Spleen (tissue), 11 donors: Measurements from ENCODE around the gene RPS14. TPM values are rescaled to one million over a fixed set of nuclear protein-coding genes. Genes with fewer than 3 reads are reported as not detected.
A peak's percentile ranks its signal among the peaks of the same experiment; 100 is the strongest.
"Not testable (repeated sequence)": the region's sequence is repeated elsewhere in the genome, so short reads cannot be mapped to it uniquely, and the experiment has no call there.

Experiments used
- DNase-seq: peaks from one replicate; pipeline ENCODE4 v3.0.0-alpha.2; 2020
- H3K27ac ChIP-seq, 8 donors: fragments of 200-600 bp; sonication (generic) in 7 of 8; 1 replicate in 4 of 8; 2 replicates in 4 of 8; pipeline versions ENCODE4 v1.5.0 to v1.8.0; 2016 to 2021; ENCODE audit warnings: inconsistent platforms in 4 of 8, mild to moderate bottlenecking in 4 of 8, moderate library complexity in 1 of 8
- H3K27me3 ChIP-seq, 7 donors: fragments of 200-600 bp; sonication (generic) in 6 of 7; replicated peaks in 1 of 7; 1 replicate in 4 of 7; 2 replicates in 3 of 7; pipeline versions ENCODE4 v1.5.0 to v1.8.0; 2016 to 2021; ENCODE audit warnings: inconsistent platforms in 3 of 7, mild to moderate bottlenecking in 1 of 7
- H3K36me3 ChIP-seq, 6 donors: fragments of 200-600 bp; sonication (generic) in 5 of 6; 1 replicate in 4 of 6; 2 replicates in 2 of 6; pipeline versions ENCODE4 v1.5.0 to v1.8.0; 2016 to 2021; ENCODE audit warnings: inconsistent platforms in 2 of 6
- H3K4me1 ChIP-seq, 6 donors: fragments of 200-600 bp; sonication (generic) in 5 of 6; 1 replicate in 3 of 6; 2 replicates in 3 of 6; pipeline versions ENCODE4 v1.5.0 to v1.8.0; 2016 to 2021; ENCODE audit warnings: inconsistent platforms in 3 of 6
- H3K4me3 ChIP-seq, 8 donors: fragments of 200-600 bp; sonication (generic) in 7 of 8; 1 replicate in 4 of 8; 2 replicates in 4 of 8; pipeline versions ENCODE4 v1.5.0 to v1.8.0; 2016 to 2021; ENCODE audit warnings: inconsistent platforms in 4 of 8, mild to moderate bottlenecking in 4 of 8, moderate library complexity in 2 of 8
- H3K9me3 ChIP-seq, 8 donors: fragments of 200-600 bp; sonication (generic) in 7 of 8; 1 replicate in 4 of 8; 2 replicates in 4 of 8; pipeline versions ENCODE4 v1.5.0 to v1.8.0; 2016 to 2021; ENCODE audit warnings: inconsistent platforms in 4 of 8
- CTCF ChIP-seq, 11 experiments: fragments of 200-600 bp in 7 of 11; fragments of 450-650 bp in 4 of 11; sonication (generic) in 4 of 11; IDR thresholded peaks in 8 of 11; conservative IDR thresholded peaks in 3 of 11; 1 replicate in 7 of 11; 2 replicates in 4 of 11; pipeline versions ENCODE4 v1.4.0 to v1.8.0; 2016 to 2021; ENCODE audit warnings: antibody characterized with exemption in 11 of 11, inconsistent platforms in 4 of 11, mild to moderate bottlenecking in 1 of 11
- POLR2A ChIP-seq, 3 donors: fragments of 450-650 bp; IDR thresholded peaks; one replicate each; pipeline ENCODE4 v1.5.1; 2017; ENCODE audit warnings: antibody characterized with exemption in 3 of 3, mild to moderate bottlenecking in 1 of 3
- POLR2AphosphoS5 ChIP-seq, 3 donors: sonication (generic); formaldehyde crosslinking; IDR thresholded peaks; one replicate each; pipeline ENCODE4 v1.5.1; 2017; ENCODE audit warnings: antibody characterized with exemption in 3 of 3
- WGBS, 5 donors: extraction: QIAGEN DNeasy Blood & Tissue Kit in 3 of 5; methylation state at CpG; one replicate each; pipeline versions ENCODE4 v1.1.5 to v1.1.7; 2013 to 2018; 5-methylcytosine and 5-hydroxymethylcytosine counted together
- intact Hi-C: fragments of 100-400 bp; cut with DNase I; formaldehyde crosslinking; loops from one replicate; pipeline ENCODE4 v1.15.0; 2023; ENCODE audit warnings: low total_unique reads
- polyA plus RNA-seq, 3 donors: library from polyadenylated mRNA; stranded (reverse); fragments of 200-250 nt; gene quantifications; one replicate each; pipeline ENCODE4 v1.2.1, GENCODE V29; 2013
- total RNA-seq, 7 donors: library from RNA; depleted of rRNA in 3 of 7; stranded (reverse); fragments of >200 nt in 3 of 7; fragmentation: NEBNext Ultra II Directional in 4 of 7; extraction: Animal tissue kit (Norgen Biotek cat#: 25700) in 4 of 7; gene quantifications; one replicate each; pipeline versions ENCODE4 v1.1.0 to v1.2.1, GENCODE V29; 2016 to 2021
- donor health status: healthy with polysubstance abuse.
- donor health status: DM: no; HTN: no; CAD: no; lungs with moderate emphysema.
- donor health status: DM: no; HTN: no; CAD: no.
- donor health status: Bipolar disorder and iron deficiency.
- donor health status: healthy.
- donor health status: DM: no; HTN: no; CAD: no.
- donor health status: DM: yes; HTN: yes; CAD: no.

RPS14 gene
- total and polyA plus RNA-seq, 10 donors: 1,801 to 8,400 (median 2,426) TPM

- H3K27me3 ChIP-seq: peaks cover 0 to 9% (median 0%) of the 10 kb centered on the region in 7 donors
- WGBS, 5 donors: 88 to 100% (median 94%) methylated on average over 1 to 6 of the region's 6 CpGs
- TF ChIP-seq CTCF (IDR thresholded peaks at IDR 0.05 in 8 of 11, conservative IDR thresholded peaks at IDR 0.05 in 3 of 11) (no peak), POLR2AphosphoS5 (IDR thresholded peaks at IDR 0.05) (no peak), POLR2A (IDR thresholded peaks at IDR 0.05) (no peak)
- intact Hi-C loops: no loop called here
- H3K4me3 ChIP-seq: no peak overlapping the region
- no peaks in the 10 kb centered on the region for H3K36me3 ChIP-seq
- no peaks in the 10 kb centered on the region for H3K9me3 ChIP-seq
- DNase-seq: no peak
- H3K4me1 ChIP-seq: peaks cover 4 to 56% (median 22%) of the 10 kb centered on the region in 6 donors
- no peak overlapping the region for H3K27ac ChIP-seq
These were observed 32.1 kb upstream of the RPS14 start for GRCh38 chr5:150481708-150481965.

- Histone ChIP-seq H3K9me3 (no peaks in the 10 kb centered on the region), H3K27me3 (no peaks in the 10 kb centered on the region), H3K36me3 (no peaks in the 10 kb centered on the region), H3K4me3 (no peak overlapping the region), H3K27ac (peak overlapping the region in 5 of 8 donors; percentile 81 to 90 (median 88)), H3K4me1 (peaks cover 0 to 62% (median 24%) of the 10 kb centered on the region in 6 donors)
- TF ChIP-seq CTCF (IDR thresholded peaks at IDR 0.05 in 8 of 11, conservative IDR thresholded peaks at IDR 0.05 in 3 of 11) (no peak), POLR2AphosphoS5 (IDR thresholded peaks at IDR 0.05) (no peak), POLR2A (IDR thresholded peaks at IDR 0.05) (no peak)
- WGBS, 5 donors: 57 to 77% (median 69%) methylated on average over 2 of the region's 2 CpGs
- intact Hi-C loops: no loop called here
- DNase-seq: no peak
These were observed 29.9 kb upstream of the RPS14 start for GRCh38 chr5:150479416-150479815.

DNA sequence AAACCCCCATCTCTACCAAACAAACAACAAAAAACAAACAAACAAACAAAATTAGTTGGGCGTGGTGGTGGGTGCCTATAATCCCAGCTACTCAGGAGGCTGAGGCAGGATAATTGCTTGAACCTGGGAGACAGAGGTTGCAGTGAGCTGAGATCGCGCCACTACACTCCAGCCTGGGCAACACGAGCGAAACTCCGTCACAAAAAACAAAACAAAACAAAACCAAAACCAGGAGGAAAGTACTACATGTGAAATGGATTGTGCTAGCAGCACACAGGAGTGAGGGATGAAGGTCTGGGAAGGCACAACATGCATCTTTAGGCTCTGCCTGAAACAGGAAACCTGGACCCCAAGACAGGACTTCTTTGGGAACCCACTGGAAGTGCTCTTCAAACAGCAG, 27.0 kb upstream of the RPS14 start:
- H3K4me3 ChIP-seq: peak overlapping the region in 1 of 8 donors; percentile 34
- H3K36me3 ChIP-seq, DNase-seq, H3K9me3 ChIP-seq, intact Hi-C loops, H3K27me3 ChIP-seq: not testable (repeated sequence)
- peaks cover 0 to 81% (median 24%) of the 10 kb centered on the region in 6 donors for H3K4me1 ChIP-seq
- peak overlapping the region in 7 of 8 donors; percentile 2 to 90 (median 79) for H3K27ac ChIP-seq
- 78 to 86% (median 81%) methylated on average over 6 of the region's 6 CpGs for WGBS, 5 donors

GRCh38 chr5:150473673-150474358, 24.3 kb upstream of the RPS14 start:
- 82 to 93% (median 91%) methylated on average over 12 of the region's 12 CpGs for WGBS, 5 donors
- intact Hi-C loops: no loop called here
- H3K27me3 ChIP-seq: no peaks in the 10 kb centered on the region
- no peak for DNase-seq
- H3K27ac ChIP-seq: peak overlapping the region in 1 of 8 donors; percentile 56
- no peaks in the 10 kb centered on the region for H3K36me3 ChIP-seq
- H3K4me3 ChIP-seq: no peak overlapping the region
- H3K4me1 ChIP-seq: peaks cover 0 to 67% (median 21%) of the 10 kb centered on the region in 6 donors
- no peaks in the 10 kb centered on the region for H3K9me3 ChIP-seq
- TF ChIP-seq POLR2A (IDR thresholded peaks at IDR 0.05) (no peak), CTCF (IDR thresholded peaks at IDR 0.05 in 8 of 11, conservative IDR thresholded peaks at IDR 0.05 in 3 of 11) (no peak), POLR2AphosphoS5 (IDR thresholded peaks at IDR 0.05) (no peak)
